ENCODE measurements around the gene TRAM2. TPM values are rescaled to one million over a fixed set of nuclear protein-coding genes. Genes with fewer than 3 reads are reported as not detected.
A peak's percentile ranks its signal among the peaks of the same experiment; 100 is the strongest.

Gene TRAM2
- total and polyA plus RNA-seq, 9 of the 15 experiments (the other 6 are each of a cell fraction or from before 2014, with no cell fraction given), result 2.6 to 13.3 (median 8.9) TPM

GRCh38 chr6:52577022-52577777, at the start of gene TRAM2 (continued):
- TF ChIP-seq VEZF1 (CRISPR knock-in tag; IDR thresholded peaks at IDR 0.05) (peak; percentile 97), CTBP1 (IDR thresholded peaks at IDR 0.05; ENCODE audit: borderline replicate concordance) (peak; percentile 78), RAD21 (CRISPR knock-in tag; conservative IDR thresholded peaks at IDR 0.05 in 1 of 2, IDR thresholded peaks at IDR 0.05 in 1 of 2) (peak in 1 of 2 experiments; percentile 31; a peak in 2 of 4 replicates), SIN3A (IDR thresholded peaks at IDR 0.05; ENCODE audit: borderline replicate concordance in 2 of 2, control insufficient read depth in 1 of 2, low read depth in 2 of 2, low read length in 2 of 2) (peak in 1 of 2 experiments; percentile 3; a peak in 1 of 4 replicates), POLR2H (tag; IDR thresholded peaks at IDR 0.05; ENCODE audit: low read depth) (0 out of 2 replicates have a peak, but pooled peaks have one; percentile 57), BRD4 (IDR thresholded peaks at IDR 0.05) (peak; percentile 79; the same call in 1 of the 2 replicates), FOXO4 (CRISPR knock-in tag; IDR thresholded peaks at IDR 0.05) (no peak), EGR1 (conservative IDR thresholded peaks at IDR 0.05) (peak; percentile 43), L3MBTL2 (IDR thresholded peaks at IDR 0.05) (peak; percentile 56), DPF2 (IDR thresholded peaks at IDR 0.05) (peak; percentile 39; the same call in 1 of the 2 replicates), BHLHE40 (IDR thresholded peaks at IDR 0.05; ENCODE audit: low read length) (peak; percentile 74), ZNF584 (CRISPR knock-in tag; IDR thresholded peaks at IDR 0.05; ENCODE audit: low read depth) (0 out of 2 replicates have a peak, but pooled peaks have one; percentile 31), NR0B1 (IDR thresholded peaks at IDR 0.05; ENCODE audit: partially characterized antibody) (no peak), KDM2B (CRISPR knock-in tag; IDR thresholded peaks at IDR 0.05) (0 out of 2 replicates have a peak, but pooled peaks have one; percentile 45), RBM25 (IDR thresholded peaks at IDR 0.05; ENCODE audit: low read depth, low read length, severe bottlenecking) (peak; percentile 29), NFIC (IDR thresholded peaks at IDR 0.05) (peak; percentile 5; the same call in 1 of the 2 replicates), E4F1 (CRISPR knock-in tag; IDR thresholded peaks at IDR 0.05; ENCODE audit: borderline replicate concordance) (no peak), CSDE1 (IDR thresholded peaks at IDR 0.05) (0 out of 4 replicates have a peak, but pooled peaks of 1 of the 2 experiments have one; percentile 8), ZBTB43 (CRISPR knock-in tag; IDR thresholded peaks at IDR 0.05) (no peak)
